MM.1S (cell line): ENCODE measurements around the gene RHBDD1.

Experiments
- DNase-seq: peaks from one replicate; pipeline ENCODE4 v3.0.0-alpha.2; 2015
- H2AFZ ChIP-seq: fragments of 300-600 bp; sonication (generic); 2 replicates; pipeline ENCODE4 v1.6.0; 2016; ENCODE audit warnings: antibody characterized with exemption, low read length
- H3F3A ChIP-seq: fragments of 300-600 bp; sonication (generic); 2 replicates; pipeline ENCODE4 v1.6.1; 2016; ENCODE audit warnings: mild to moderate bottlenecking, antibody characterized with exemption, low read length, moderate library complexity, mixed read lengths; ENCODE audit not compliant: insufficient read depth
- H3K27ac ChIP-seq: fragments of 300-600 bp; sonication (generic); 2 replicates; pipeline ENCODE4 v1.5.1; 2016; ENCODE audit warnings: mild to moderate bottlenecking, low read length
- H3K27me3 ChIP-seq: fragments of 300-600 bp; sonication (generic); replicated peaks from 2 replicates; pipeline ENCODE4 v1.6.0; 2016; ENCODE audit warnings: low read length; ENCODE audit not compliant: insufficient read depth
- H3K36me3 ChIP-seq: fragments of 300-600 bp; sonication (generic); replicated peaks from 2 replicates; pipeline ENCODE4 v1.6.1; 2016; ENCODE audit warnings: mild to moderate bottlenecking, low read length, mixed read lengths; ENCODE audit not compliant: insufficient read depth
- H3K4me1 ChIP-seq: fragments of 300-600 bp; sonication (generic); 2 replicates; pipeline ENCODE4 v1.6.1; 2016; ENCODE audit warnings: low read length, mixed read lengths
- H3K4me2 ChIP-seq: fragments of 300-600 bp; sonication (generic); 2 replicates; pipeline ENCODE4 v1.6.0; 2016; ENCODE audit warnings: low read depth, low read length
- H3K4me3 ChIP-seq: fragments of 300-600 bp; sonication (generic); 2 replicates; pipeline ENCODE4 v1.5.1; 2016; ENCODE audit warnings: low read length, mixed read lengths
- H3K79me2 ChIP-seq: fragments of 300-600 bp; sonication (generic); 2 replicates; pipeline ENCODE4 v1.6.1; 2016; ENCODE audit warnings: mixed run types, low read length, mixed read lengths
- H3K9ac ChIP-seq: fragments of 300-600 bp; sonication (generic); 2 replicates; pipeline ENCODE4 v1.6.1; 2016; ENCODE audit warnings: low read length, mixed read lengths
- H3K9me2 ChIP-seq: fragments of 300-600 bp; sonication (generic); replicated peaks from 2 replicates; pipeline ENCODE4 v1.6.1; 2016; ENCODE audit warnings: mild to moderate bottlenecking, low read length, mixed read lengths; ENCODE audit not compliant: insufficient read depth
- H3K9me3 ChIP-seq: fragments of 300-600 bp; sonication (generic); replicated peaks from 2 replicates; pipeline ENCODE4 v1.6.1; 2016; ENCODE audit warnings: mild to moderate bottlenecking, low read length, mixed read lengths; ENCODE audit not compliant: insufficient read depth
- H4K20me1 ChIP-seq: fragments of 300-600 bp; sonication (generic); 2 replicates; pipeline ENCODE4 v1.6.1; 2016; ENCODE audit warnings: mild to moderate bottlenecking, low read length, moderate library complexity, mixed read lengths; ENCODE audit not compliant: insufficient read depth
- CTCF ChIP-seq: fragments of 300-600 bp; sonication (generic); IDR thresholded peaks from 2 replicates; pipeline ENCODE4 v1.5.1; 2016; ENCODE audit warnings: antibody characterized with exemption, low read length, mixed read lengths
- EZH2 ChIP-seq: fragments of 300-600 bp; sonication (generic); optimal IDR thresholded peaks from 2 replicates; pipeline ENCODE3; 2017; ENCODE audit warnings: low read depth, mild to moderate bottlenecking, antibody characterized with exemption, low read length, mixed read lengths
- EZH2phosphoT487 ChIP-seq: fragments of 300-600 bp; sonication (generic); IDR thresholded peaks from 2 replicates; pipeline ENCODE4 v1.6.1; 2018; ENCODE audit warnings: antibody characterized with exemption, low read length

Gene RHBDD1

GRCh38 chr2:226794196-226794661, 41.6 kb upstream of the RHBDD1 start:
- Histone ChIP-seq H2AFZ (no peak overlapping the region), H3F3A (peaks cover 30% of the 10 kb centered on the region), H3K36me3 (0 out of 2 replicates have a peak, but pooled peaks cover 3% of the 10 kb centered on the region), H3K4me1 (peaks cover 15% of the 10 kb centered on the region), H3K27ac (peak overlapping the region; percentile 86), H3K9ac (peak overlapping the region; percentile 90), H4K20me1 (no peaks in the 10 kb centered on the region), H3K4me2 (peak overlapping the region; percentile 72), H3K4me3 (peak overlapping the region; percentile 73), H3K9me3 (no peaks in the 10 kb centered on the region), H3K9me2 (no peaks in the 10 kb centered on the region), H3K79me2 (peaks cover 74% of the 10 kb centered on the region), H3K27me3 (no peaks in the 10 kb centered on the region)
- DNase-seq, result no peak
- TF ChIP-seq EZH2 (no peak), CTCF (no peak), EZH2phosphoT487 (no peak)

GRCh38 chr2:226794751-226795171, 41.1 kb upstream of the RHBDD1 start:
- peaks cover 77% of the 10 kb centered on the region for H3K79me2 ChIP-seq
- DNase-seq, result no peak
- peak overlapping the region; percentile 86; the same call in 1 of the 2 replicates for H3K27ac ChIP-seq
- no peak overlapping the region for H2AFZ ChIP-seq
- no peak for TF ChIP-seq EZH2
- TF ChIP-seq CTCF, result no peak
- TF ChIP-seq EZH2phosphoT487, result no peak
- H3K9me3 ChIP-seq, result no peaks in the 10 kb centered on the region
- 0 out of 2 replicates have a peak, but pooled peaks cover 3% of the 10 kb centered on the region for H3K36me3 ChIP-seq
- peaks cover 30% of the 10 kb centered on the region for H3F3A ChIP-seq
- peak overlapping the region; percentile 73 for H3K4me3 ChIP-seq
- no peaks in the 10 kb centered on the region for H4K20me1 ChIP-seq
- H3K9me2 ChIP-seq, result no peaks in the 10 kb centered on the region
- peaks cover 15% of the 10 kb centered on the region for H3K4me1 ChIP-seq
- H3K27me3 ChIP-seq, result no peaks in the 10 kb centered on the region
- H3K9ac ChIP-seq, result peak overlapping the region; percentile 90
- H3K4me2 ChIP-seq, result peak overlapping the region; percentile 72

DNA sequence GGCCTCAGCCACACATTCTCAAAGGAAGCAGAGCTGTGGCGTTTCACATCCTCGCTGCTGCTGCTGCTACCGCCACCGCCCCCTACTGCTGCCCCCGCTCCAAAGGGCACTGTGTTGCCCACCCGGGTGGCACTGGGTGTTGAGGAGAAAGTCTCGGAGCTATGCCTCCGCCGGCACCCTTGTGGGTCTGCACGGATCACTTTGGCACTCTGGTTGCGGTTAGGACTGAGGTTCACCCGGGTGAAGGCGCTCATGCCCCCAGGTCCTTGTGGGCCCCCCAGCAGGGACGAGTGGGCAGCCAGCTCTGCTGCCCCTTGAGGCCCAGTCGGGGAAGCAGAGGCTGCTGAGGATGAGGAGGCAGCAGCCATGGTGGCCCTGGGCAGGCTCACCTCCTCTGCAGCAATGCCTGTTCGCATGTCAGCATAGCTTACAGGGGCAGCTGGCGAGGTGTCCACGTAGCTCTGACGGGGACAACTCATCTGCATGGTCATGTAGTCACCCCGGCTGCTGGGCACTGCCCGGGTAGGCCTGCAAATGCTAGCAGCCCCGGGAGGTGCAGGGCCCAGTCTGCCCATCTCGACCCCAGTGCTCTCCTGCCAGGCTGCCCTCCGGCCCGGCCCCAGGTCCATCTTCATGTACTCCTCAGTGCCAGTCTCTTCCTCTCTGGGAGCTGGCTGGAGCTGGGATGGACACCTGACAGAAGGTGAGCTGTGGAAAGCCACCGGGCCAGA, 40.4 kb upstream of the RHBDD1 start:
- Histone ChIP-seq H3K9me3 (no peaks in the 10 kb centered on the region), H3F3A (peaks cover 34% of the 10 kb centered on the region), H3K27me3 (no peaks in the 10 kb centered on the region), H3K79me2 (peaks cover 76% of the 10 kb centered on the region), H3K9ac (peak overlapping the region; percentile 90; the same call in 1 of the 2 replicates), H3K4me2 (peak overlapping the region; percentile 72), H3K27ac (peak overlapping the region; percentile 86; the same call in 1 of the 2 replicates), H3K4me3 (peak overlapping the region; percentile 73), H3K4me1 (peaks cover 19% of the 10 kb centered on the region), H3K36me3 (0 out of 2 replicates have a peak, but pooled peaks cover 3% of the 10 kb centered on the region), H2AFZ (no peak overlapping the region), H4K20me1 (no peaks in the 10 kb centered on the region), H3K9me2 (no peaks in the 10 kb centered on the region)
- TF ChIP-seq EZH2phosphoT487 (no peak), CTCF (peak; percentile 15; the same call in 1 of the 2 replicates)
- DNase-seq, result no peak
